Mesendoderm (in vitro differentiated cells): ENCODE measurements around the gene TBC1D5.

ENCODE experiments used
- DNase-seq: peaks from one replicate; pipeline ENCODE4 v3.0.0; 2013
- H2AK5ac ChIP-seq: 2 replicates; pipeline ENCODE4 v1.6.1; 2013; ENCODE audit warnings: low read length, inconsistent platforms
- H2BK120ac ChIP-seq: 2 replicates; pipeline ENCODE4 v1.6.1; 2013; ENCODE audit warnings: low read depth, mild to moderate bottlenecking, low read length, moderate library complexity, mixed read lengths
- H2BK15ac ChIP-seq: replicated peaks from 2 replicates; pipeline ENCODE4 v1.6.1; 2013; ENCODE audit warnings: low read depth, mild to moderate bottlenecking, moderate library complexity
- H2BK5ac ChIP-seq: 2 replicates; pipeline ENCODE4 v1.6.1; 2013; ENCODE audit warnings: low read length, inconsistent platforms
- H3K18ac ChIP-seq: 2 replicates; pipeline ENCODE4 v1.6.1; 2013; ENCODE audit warnings: mild to moderate bottlenecking, low read length, mixed read lengths
- H3K23ac ChIP-seq: one replicate; pipeline ENCODE4 v1.6.1; 2013; ENCODE audit warnings: low read length
- H3K27ac ChIP-seq: 2 replicates; pipeline ENCODE4 v1.5.1; 2013; ENCODE audit warnings: low read depth, mild to moderate bottlenecking, inconsistent platforms, low read length, moderate library complexity
- H3K27me3 ChIP-seq: 2 replicates; pipeline ENCODE4 v1.6.1; 2013; ENCODE audit warnings: low read length, control low read depth, mild to moderate bottlenecking, inconsistent platforms; ENCODE audit not compliant: insufficient read depth, poor library complexity
- H3K36me3 ChIP-seq: 2 replicates; pipeline ENCODE4 v1.6.1; 2013; ENCODE audit warnings: low read length, inconsistent platforms; ENCODE audit not compliant: control insufficient read depth, insufficient read depth
- H3K4ac ChIP-seq: one replicate; pipeline ENCODE4 v1.6.1; 2013; ENCODE audit warnings: low read depth, mild to moderate bottlenecking, low read length, moderate library complexity
- H3K4me1 ChIP-seq: 2 replicates; pipeline ENCODE4 v1.6.1; 2013; ENCODE audit warnings: low read depth, low read length, inconsistent platforms; ENCODE audit not compliant: control insufficient read depth
- H3K4me2 ChIP-seq: 2 replicates; pipeline ENCODE4 v1.6.1; 2013; ENCODE audit warnings: low read length
- H3K4me3 ChIP-seq: 2 replicates; pipeline ENCODE4 v1.5.1; 2013; ENCODE audit warnings: mild to moderate bottlenecking, low read length
- H3K56ac ChIP-seq: one replicate; pipeline ENCODE4 v1.6.1; 2013; ENCODE audit warnings: low read length
- H3K79me1 ChIP-seq: 2 replicates; pipeline ENCODE4 v1.6.1; 2013; ENCODE audit warnings: low read length, inconsistent platforms
- H3K79me2 ChIP-seq: 2 replicates; pipeline ENCODE4 v1.6.1; 2013; ENCODE audit warnings: mild to moderate bottlenecking, low read length; ENCODE audit not compliant: control insufficient read depth, insufficient read depth
- H3K9ac ChIP-seq: 2 replicates; pipeline ENCODE4 v1.6.1; 2013; ENCODE audit warnings: low read length, inconsistent platforms
- H4K5ac ChIP-seq: one replicate; pipeline ENCODE4 v1.6.1; 2013; ENCODE audit warnings: low read length
- H4K8ac ChIP-seq: one replicate; pipeline ENCODE4 v1.6.1; 2013; ENCODE audit warnings: low read depth, mild to moderate bottlenecking, control low read depth, low read length, moderate library complexity
- WGBS: extraction: QIAGEN DNeasy Blood & Tissue Kit; methylation state at CpG from one replicate; pipeline ENCODE4 v1.1.7; 2013; ENCODE audit warnings: low lambda C conversion rate, missing lambda C conversion rate; ENCODE audit not compliant: insufficient coverage; ENCODE audit errors: extremely low coverage; 5-methylcytosine and 5-hydroxymethylcytosine counted together

TBC1D5 gene

GRCh38 chr3:17579289-17580031, 163.0 kb downstream of the TBC1D5 start:
- Histone ChIP-seq H3K9ac (no peak overlapping the region), H3K4me3 (no peak overlapping the region), H3K79me2 (no peaks in the 10 kb centered on the region), H3K18ac (no peak overlapping the region), H3K27me3 (no peaks in the 10 kb centered on the region), H3K4me2 (no peak overlapping the region), H2BK15ac (no peak overlapping the region), H3K23ac (no peak overlapping the region), H3K4me1 (no peaks in the 10 kb centered on the region), H3K56ac (no peak overlapping the region), H4K5ac (no peak overlapping the region), H3K4ac (no peak overlapping the region), H2BK120ac (no peak overlapping the region), H3K27ac (no peak overlapping the region), H2AK5ac (no peak overlapping the region), H3K79me1 (no peaks in the 10 kb centered on the region), H4K8ac (no peak overlapping the region), H3K36me3 (no peaks in the 10 kb centered on the region), H2BK5ac (no peak overlapping the region)
- no CpG with 5 or more reads among the region's 3 CpGs for WGBS
- DNase-seq = no peak

- Histone ChIP-seq H4K8ac (no peak overlapping the region), H3K79me2 (no peaks in the 10 kb centered on the region), H3K27ac (no peak overlapping the region), H3K79me1 (no peaks in the 10 kb centered on the region), H3K4me1 (no peaks in the 10 kb centered on the region), H3K4me2 (no peak overlapping the region), H3K18ac (no peak overlapping the region), H2BK120ac (no peak overlapping the region), H4K5ac (no peak overlapping the region), H2AK5ac (no peak overlapping the region), H3K36me3 (no peaks in the 10 kb centered on the region), H3K9ac (no peak overlapping the region), H2BK15ac (no peak overlapping the region), H3K23ac (no peak overlapping the region), H3K4me3 (no peak overlapping the region), H3K4ac (no peak overlapping the region), H3K56ac (no peak overlapping the region), H2BK5ac (no peak overlapping the region), H3K27me3 (no peaks in the 10 kb centered on the region)
- WGBS = no CpG with 5 or more reads among the region's 4 CpGs
- DNase-seq = no peak
Measured at GRCh38 chr3:17577796-17578520, 164.5 kb downstream of the TBC1D5 start.

GRCh38 chr3:17573396-17573795, 169.0 kb downstream of the TBC1D5 start:
- no peak overlapping the region for H2BK5ac ChIP-seq
- no peak for DNase-seq
- no peak overlapping the region for H2BK15ac ChIP-seq
- no peak overlapping the region for H3K9ac ChIP-seq
- H4K5ac ChIP-seq = no peak overlapping the region
- no peak overlapping the region for H3K56ac ChIP-seq
- no peaks in the 10 kb centered on the region for H3K27me3 ChIP-seq
- WGBS = no CpG with 5 or more reads among the region's 1 CpG
- H3K4me2 ChIP-seq = no peak overlapping the region
- no peaks in the 10 kb centered on the region for H3K79me2 ChIP-seq
- H3K4me3 ChIP-seq = no peak overlapping the region
- H3K79me1 ChIP-seq = no peaks in the 10 kb centered on the region
- H2BK120ac ChIP-seq = no peak overlapping the region
- H3K23ac ChIP-seq = no peak overlapping the region
- no peak overlapping the region for H3K27ac ChIP-seq
- H3K4me1 ChIP-seq = no peaks in the 10 kb centered on the region
- H3K36me3 ChIP-seq = no peaks in the 10 kb centered on the region
- no peak overlapping the region for H2AK5ac ChIP-seq
- no peak overlapping the region for H4K8ac ChIP-seq
- no peak overlapping the region for H3K18ac ChIP-seq
- no peak overlapping the region for H3K4ac ChIP-seq

- H3K27ac ChIP-seq = no peak overlapping the region
Measured at GRCh38 chr3:17571686-17572085, 170.7 kb downstream of the TBC1D5 start.

GRCh38 chr3:17562845-17563244, 179.6 kb downstream of the TBC1D5 start:
- H3K4ac ChIP-seq = no peak overlapping the region
- no peaks in the 10 kb centered on the region for H3K36me3 ChIP-seq
- no peak overlapping the region for H2BK15ac ChIP-seq
- H2BK5ac ChIP-seq = no peak overlapping the region
- H3K23ac ChIP-seq = no peak overlapping the region
- H3K27ac ChIP-seq = no peak overlapping the region
- H2BK120ac ChIP-seq = no peak overlapping the region
- no peak overlapping the region for H4K8ac ChIP-seq
- no peak overlapping the region for H3K18ac ChIP-seq
- no peak for DNase-seq
- no peak overlapping the region for H3K9ac ChIP-seq
- no peaks in the 10 kb centered on the region for H3K4me1 ChIP-seq
- no peaks in the 10 kb centered on the region for H3K27me3 ChIP-seq
- no peaks in the 10 kb centered on the region for H3K79me1 ChIP-seq
- H3K79me2 ChIP-seq = no peaks in the 10 kb centered on the region
- H3K4me3 ChIP-seq = no peak overlapping the region
- no peak overlapping the region for H3K56ac ChIP-seq
- no peak overlapping the region for H3K4me2 ChIP-seq
- no peak overlapping the region for H2AK5ac ChIP-seq
- WGBS = 100% methylated on average over 1 of the region's 3 CpGs
- no peak overlapping the region for H4K5ac ChIP-seq

More at GRCh38 chr3:17571686-17572085, 170.7 kb downstream of the TBC1D5 start:
- Histone ChIP-seq H3K36me3 (no peaks in the 10 kb centered on the region), H2BK15ac (no peak overlapping the region), H2BK120ac (no peak overlapping the region), H3K4ac (no peak overlapping the region), H3K79me1 (no peaks in the 10 kb centered on the region), H3K4me1 (no peaks in the 10 kb centered on the region), H3K9ac (no peak overlapping the region), H3K18ac (no peak overlapping the region), H3K4me3 (no peak overlapping the region), H3K79me2 (no peaks in the 10 kb centered on the region), H3K56ac (no peak overlapping the region), H2BK5ac (no peak overlapping the region), H2AK5ac (no peak overlapping the region), H4K5ac (no peak overlapping the region), H3K23ac (no peak overlapping the region), H3K4me2 (no peak overlapping the region), H3K27me3 (no peaks in the 10 kb centered on the region), H4K8ac (no peak overlapping the region)
- DNase-seq = no peak
- no CpG with 5 or more reads among the region's 1 CpG for WGBS
